ENCODE measurements around the gene PANX3.

The PANX3 gene

GRCh38 chr11:124662106-124662505 lies 50.9 kb downstream of the PANX3 start:
- DNase-seq: no peak

DNA sequence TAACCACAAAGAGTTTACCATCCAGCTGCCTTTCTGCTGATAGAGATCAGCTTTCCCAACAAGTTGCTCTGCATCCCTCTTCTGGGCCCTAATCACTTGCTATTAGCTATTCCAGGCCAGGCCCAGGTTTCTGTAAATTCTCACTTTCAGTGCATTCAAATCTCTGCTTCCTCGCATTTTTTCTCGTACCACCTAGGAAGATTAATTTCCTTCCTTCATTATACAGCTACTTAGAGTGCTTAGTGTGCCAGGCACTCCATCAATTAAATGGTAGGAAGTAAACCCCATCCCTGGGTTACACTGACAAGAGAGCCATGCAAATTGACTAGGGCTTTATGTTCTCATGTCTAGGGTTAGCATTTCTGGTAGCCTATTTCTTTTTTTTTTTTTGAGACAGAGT lies 52.6 kb downstream of the PANX3 start:
- no peak for DNase-seq

- no peak for DNase-seq
Measured at GRCh38 chr11:124667601-124668000, 56.4 kb downstream of the PANX3 start.

DNA sequence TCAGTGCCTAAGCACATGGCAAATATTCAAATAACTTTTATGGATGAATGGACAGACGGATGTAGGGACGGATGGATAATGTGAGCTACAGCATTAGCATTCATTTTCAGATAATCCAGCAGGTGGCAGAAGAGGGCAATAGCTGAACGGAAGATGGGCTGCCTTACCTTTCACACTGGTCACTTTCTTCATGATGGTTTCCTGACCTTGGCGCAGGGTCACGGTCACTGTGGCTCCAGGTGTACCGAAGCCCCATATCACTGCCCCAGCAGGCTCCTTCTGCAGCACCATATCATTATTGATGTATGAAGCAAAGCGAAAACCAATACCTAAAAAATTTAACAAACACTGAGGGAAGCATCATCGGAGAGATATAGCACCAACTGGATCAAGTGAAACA lies 58.0 kb downstream of the PANX3 start:
- DNase-seq: no peak

Measured in T1000 (cell line).